ENCODE results near the gene GASK1A.

GASK1A gene

DNA sequence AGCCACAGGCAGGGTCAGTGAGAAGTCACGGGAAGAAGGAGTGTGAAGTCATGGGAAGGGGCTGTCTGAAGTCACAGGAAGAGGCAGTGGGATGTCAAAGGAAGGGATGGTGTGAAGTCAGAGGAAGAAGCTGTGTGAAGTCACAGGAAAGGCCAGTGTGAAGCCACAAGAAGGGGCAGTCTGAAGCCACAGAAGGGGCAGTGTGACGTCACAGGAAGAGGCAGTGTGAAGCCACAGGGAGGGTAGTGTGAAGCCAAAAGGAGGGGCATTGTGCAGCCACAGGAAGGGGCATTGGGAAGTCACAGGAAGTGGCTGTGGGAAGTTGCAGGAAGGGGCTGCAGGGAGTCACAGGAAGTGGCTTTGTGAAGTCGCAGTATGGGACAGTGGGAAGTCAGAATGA is 35.1 kb downstream of the GASK1A start:
- no peak for DNase-seq (ENCODE audit: low spot score)

DNA sequence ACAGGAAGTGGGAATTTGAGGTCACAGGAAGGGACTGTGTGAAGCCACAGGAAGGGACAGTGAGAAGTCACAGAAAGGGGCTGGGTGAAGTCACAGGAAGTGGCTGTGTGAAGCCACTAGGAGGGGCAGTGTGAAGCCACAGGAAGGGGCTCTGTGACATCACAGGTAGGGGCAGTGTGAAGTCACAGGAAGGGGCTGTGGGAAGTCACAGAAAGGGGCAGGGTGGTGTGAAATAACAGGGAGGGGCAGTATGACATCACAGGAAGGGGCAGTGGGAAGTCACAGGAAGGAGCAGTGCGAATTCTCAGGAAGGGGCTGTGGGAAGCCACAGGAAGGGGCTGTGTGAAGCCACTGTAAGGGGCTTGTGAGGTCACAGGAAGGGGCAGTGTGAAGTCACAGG is 35.8 kb downstream of the GASK1A start:
- DNase-seq (ENCODE audit: low spot score) = no peak

DNA sequence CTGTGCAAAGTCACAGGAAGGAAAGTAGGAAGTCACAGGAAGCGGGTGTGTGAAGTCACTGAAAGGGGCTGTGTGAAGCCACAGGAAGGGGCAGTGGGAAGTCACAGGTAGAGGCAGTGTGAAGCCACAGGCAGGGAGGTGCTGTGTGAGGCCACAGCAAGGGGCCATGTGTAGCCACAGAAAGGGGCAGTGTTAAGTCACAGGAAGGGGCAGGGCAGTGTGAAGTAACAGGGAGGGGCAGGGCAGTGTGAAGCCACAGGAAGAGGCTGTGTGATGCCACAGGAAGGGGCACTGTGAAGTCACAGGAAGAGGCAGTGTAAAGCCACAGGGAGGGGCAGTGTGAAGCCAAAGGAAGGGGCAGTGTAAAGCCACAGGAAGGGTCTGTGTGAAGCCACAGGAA is 36.5 kb downstream of the GASK1A start:
- DNase-seq (ENCODE audit: low spot score) = no peak

DNA sequence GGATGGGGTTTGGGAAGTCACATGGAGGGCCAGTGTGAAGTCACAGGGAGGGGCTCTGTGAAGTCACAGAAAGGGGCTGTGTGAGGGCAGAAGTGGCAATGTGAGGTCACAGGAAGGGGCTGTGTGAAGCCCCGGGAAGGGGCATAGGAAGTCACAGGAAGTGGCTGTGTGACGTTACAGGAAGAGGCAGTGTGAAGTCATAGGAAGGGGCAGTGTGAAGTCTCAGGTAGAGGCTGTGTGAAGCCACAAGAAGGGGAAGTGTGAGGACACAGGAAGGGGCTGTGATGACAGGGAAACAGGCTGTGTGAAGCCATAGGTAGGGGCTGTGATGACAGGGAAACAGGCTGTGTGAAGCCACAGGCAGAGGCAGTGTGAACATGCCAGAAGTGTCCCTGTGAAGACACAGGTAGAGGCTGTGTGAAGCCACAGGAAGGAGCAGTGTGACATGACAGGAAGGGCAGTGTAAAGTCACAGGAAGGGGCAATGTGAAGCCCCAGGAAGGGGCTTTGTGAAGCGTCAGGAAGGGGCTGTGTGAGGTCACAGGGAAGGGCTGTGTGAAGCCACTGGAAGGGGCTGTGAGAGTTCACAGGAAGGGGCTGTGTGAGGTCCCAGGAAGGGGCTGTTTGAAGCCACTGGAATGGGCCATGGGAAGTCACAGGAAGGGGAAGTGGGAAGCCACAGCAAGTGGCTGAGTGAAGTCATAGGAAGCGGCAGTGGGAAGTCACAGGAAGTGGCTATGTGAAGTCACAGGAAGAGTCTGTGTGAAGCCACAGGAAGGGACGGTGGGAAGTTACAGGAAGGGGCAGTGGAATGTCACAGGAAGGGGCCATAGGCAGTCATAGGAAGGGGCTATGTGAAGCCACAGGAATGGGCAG is 37.1 kb downstream of the GASK1A start:
- no peak for DNase-seq (ENCODE audit: low spot score)

DNA sequence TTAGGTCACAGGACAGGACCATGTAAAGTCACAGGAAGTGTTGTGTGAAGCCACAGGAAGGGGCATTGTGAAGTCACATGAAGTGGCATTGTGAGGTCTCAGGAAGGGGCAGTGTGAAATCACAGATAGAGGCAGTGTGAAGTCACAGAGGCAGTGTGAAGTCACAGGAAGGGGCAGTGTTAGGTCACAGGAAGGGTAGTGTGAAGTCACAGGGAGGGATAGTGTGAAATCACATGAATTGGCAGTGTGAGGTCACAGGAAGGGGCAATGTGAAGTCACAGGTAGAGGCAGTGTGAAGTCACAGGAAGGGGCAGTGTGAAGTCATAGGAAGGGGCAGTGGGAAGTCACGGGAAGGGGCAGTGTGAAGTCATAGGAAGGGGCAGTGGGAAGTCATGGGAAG is 37.9 kb downstream of the GASK1A start:
- no peak for DNase-seq (ENCODE audit: low spot score)

DNA sequence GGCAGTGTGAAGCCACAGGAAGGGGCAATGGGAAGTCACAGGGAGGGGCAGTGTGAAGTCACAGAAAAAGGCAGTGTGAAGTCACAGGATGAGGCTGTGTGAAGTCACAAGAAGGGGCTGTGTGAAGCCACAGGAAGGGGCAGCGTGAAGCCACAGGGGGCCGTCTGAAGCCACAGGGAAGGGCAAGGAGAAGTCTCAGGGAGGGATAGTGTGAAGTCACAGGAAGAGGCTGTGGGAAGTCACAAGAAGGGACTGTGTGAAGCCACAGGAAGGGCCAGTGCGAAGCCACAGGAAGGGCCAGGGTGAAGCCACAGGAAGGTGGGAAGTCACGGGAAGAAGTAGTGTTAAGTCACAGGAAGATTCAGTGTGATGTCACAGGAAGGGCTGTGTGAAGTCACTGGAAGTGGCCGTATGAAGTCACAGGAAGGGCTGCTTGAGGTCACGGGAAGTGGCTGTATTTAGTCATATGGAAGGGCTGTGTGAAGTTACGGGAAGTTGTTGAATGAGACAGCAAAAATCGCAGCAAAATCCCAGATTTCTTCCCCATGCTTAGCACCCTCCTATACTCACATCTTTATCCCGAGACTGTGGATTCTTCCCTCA is 38.6 kb downstream of the GASK1A start:
- no peak for DNase-seq (ENCODE audit: low spot score)

DNA sequence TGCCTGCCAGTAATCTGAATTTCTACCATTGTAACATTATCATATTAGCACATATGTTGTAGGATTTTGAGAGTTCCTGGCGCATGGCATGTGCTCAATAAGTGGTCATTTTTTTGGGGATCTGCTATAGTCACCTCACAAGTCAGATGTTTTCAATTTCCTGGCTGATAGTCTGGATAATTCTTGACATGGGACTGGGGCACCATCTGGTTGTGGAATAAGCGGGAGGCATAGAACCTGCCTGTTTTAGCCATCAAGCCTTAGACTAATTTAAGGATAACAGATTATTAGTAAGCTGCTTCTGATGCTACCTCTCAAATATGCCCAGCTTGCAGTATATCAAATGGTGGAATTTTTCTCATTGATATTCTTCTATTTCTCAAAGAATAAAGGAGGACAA is 39.1 kb downstream of the GASK1A start:
- no peak for DNase-seq (ENCODE audit: low spot score)

DNA sequence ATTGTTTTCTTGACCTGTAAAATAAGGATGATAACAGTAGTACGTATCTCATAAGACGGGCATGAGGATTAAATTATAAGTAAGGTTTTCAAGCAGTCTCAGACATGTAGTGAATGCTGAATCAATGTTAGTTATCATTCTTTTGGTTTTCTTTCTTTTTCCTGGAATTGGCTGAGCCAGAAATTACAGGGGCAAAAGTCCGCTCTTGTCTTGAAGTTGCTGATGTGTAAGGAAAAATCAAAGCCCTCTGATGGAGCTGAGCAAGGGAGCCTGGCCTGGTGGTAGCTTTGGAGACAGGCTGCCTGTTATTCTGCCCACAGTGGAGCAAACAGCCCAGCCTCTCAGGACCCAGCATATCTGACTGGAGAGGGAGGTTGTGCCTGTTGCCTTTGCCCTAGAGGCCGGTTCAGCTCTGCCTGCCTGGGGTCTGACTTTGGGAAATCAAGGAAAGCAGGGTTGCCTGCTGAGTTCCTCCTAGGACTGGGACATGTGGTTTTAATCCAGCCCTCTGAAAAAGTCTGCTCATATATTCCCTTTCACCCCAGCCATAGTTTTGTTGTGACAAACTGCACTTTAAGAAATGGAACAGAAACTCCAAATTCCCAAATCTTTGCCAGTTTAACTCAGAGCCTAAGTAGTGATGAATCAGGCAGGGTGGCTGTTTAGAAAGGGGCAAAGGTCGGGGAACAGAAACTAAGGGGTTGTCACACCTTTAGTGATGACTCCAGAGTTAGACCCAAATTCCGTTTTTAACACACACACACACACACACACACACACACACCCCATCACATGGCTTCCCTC is 40.1 kb downstream of the GASK1A start:
- no peak for DNase-seq (ENCODE audit: low spot score)

DNA sequence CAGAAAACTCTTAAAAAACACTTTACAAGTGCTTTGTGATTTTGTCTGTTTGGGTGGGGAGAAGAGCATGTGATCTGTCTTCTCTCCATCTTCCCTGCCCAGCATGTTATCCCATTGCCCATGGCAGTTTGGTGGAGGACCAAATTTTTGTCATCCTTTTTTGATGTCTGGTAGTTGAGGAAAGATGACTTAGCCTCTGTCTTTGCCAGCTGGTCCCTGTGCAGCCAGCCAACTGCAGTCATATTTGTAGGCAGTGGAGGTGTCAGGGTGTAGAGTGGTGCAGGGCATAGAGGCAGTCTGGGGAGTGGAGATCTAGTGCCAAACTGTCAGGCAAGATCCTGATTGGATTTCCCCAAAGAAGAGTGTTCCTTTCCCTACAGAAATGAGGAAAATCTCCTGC is 40.7 kb downstream of the GASK1A start:
- DNase-seq (ENCODE audit: low spot score) = no peak

DNA sequence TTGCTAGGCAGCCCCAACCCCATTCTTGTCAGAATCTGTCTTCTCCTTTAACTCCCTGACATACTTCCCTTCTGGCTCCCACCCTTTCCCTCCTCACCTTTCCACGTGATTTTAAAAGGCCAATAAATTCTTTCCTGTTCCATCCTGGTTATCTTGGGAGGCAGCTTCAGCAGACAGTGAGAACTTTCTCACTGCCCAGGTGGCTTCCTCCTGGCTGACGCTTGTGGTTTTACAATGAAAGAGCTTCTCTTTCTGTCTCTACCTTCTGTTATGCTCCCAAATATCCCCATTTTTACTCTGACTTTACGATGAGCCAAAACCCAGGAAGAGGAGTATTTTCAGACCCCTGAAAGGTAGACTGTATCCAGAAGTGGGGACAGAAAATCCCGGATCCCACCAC is 42.1 kb downstream of the GASK1A start:
- no peak for DNase-seq (ENCODE audit: low spot score)

DNA sequence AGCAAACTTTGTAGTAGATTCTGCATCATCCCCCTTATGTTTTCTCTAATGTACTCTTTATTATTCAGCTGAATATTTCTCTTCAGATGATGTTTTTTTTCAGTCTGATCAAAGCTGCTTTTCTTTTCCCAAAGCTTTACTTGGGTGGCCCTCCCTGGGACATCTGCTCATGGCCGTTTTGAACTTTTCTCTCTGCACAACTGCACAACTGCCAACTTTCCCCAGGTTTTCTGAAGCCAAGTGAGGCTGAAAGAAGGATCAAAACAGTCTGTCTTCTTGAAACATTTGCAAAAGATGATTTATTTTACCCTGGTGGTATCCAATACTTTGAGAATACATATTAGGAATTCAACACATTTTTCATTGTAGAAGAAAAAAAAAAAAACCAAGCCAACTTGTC is 43.0 kb downstream of the GASK1A start:
- no peak for DNase-seq (ENCODE audit: low spot score)

DNA sequence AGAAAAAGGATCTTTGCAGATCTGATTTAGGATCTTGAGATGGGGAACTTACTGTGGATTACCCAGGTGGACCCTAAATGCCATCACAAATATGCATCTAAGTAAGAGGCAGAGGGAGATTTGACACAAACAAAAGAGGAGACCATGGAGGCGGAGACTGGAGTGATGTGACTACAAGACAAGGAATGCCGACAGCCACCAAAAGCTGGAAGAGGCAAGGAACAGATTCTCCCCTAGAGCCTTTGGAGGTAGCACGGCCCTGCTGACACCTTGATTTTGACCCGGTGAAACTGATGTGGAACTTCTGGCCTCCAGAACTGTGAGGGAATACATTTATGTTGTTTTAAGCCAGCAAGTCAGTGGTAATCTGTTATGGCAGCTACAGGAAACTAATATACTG is 44.0 kb downstream of the GASK1A start:
- DNase-seq (ENCODE audit: low spot score) = no peak

DNA sequence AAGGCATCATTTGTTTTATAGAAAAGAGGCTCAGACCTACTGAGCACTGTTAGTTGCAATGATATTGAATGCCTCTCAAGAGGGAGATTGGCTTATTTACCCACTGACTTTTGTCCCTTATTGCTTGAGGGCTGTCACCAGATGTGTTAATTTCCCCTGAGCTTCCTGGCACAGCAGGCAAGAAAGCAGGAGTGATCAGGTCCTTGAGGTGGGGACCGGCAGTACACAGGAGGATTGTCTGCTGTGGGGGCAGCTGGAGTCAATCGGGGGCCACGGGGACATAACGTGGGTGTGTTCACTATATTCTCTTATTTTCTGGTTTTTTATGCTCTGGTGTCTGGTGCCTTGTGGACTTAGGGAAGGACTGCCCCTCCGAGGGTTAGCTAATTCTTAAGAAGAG is 44.6 kb downstream of the GASK1A start:
- DNase-seq (ENCODE audit: low spot score) = no peak

DNA sequence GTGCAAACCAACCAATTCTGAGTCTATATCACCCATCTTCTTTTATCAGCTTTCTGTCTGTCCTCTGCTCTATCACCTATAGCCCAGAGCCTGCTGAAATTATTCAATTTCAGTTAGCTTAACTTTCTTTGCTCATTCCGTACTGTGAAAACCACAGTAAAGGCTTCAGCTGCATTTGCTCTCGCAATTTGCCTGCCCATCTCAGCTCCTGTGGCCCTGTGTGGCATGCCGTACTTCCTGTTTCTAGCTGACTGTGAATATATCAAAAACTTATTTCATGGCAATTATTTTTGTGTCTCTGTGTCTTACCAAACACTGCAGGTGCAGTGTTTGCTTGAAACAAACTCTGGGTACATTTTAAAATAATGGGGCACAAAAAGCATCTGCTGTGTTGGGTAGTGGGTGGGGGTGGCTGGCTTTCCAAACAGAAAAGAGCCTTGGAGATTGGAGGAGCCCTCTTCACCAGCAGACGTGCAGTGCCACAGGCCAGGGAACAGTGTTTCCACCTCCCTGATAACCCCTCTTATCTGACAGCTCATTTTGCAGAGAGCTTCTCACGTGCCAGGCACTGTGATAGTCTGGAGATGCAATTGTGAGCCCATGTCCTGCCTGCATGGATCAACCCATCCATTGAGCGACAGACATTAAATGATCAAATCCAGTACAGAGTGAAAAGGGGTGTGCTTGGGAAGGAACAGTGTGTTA is 45.2 kb downstream of the GASK1A start:
- DNase-seq (ENCODE audit: low spot score) = no peak

DNA sequence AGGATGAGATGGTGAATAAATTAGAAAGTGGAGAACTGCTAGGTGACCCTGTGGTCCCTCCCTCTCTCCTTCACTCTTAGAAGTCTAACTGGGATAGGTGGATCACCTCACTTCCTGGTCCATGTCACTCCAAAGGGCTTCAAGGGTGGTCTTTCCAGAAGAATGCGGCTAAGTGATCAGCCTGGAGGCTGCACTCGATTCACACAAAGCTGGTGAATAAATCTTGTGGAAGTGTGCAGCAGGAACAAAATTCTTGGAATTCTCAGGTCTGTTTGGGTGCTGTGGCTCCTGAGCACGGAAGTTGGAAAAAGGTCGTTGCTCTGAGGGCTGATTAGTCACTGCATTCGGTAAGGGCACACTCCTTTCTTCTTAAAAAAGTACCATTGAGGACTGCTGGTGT is 46.3 kb downstream of the GASK1A start:
- no peak for DNase-seq (ENCODE audit: low spot score)

DNA sequence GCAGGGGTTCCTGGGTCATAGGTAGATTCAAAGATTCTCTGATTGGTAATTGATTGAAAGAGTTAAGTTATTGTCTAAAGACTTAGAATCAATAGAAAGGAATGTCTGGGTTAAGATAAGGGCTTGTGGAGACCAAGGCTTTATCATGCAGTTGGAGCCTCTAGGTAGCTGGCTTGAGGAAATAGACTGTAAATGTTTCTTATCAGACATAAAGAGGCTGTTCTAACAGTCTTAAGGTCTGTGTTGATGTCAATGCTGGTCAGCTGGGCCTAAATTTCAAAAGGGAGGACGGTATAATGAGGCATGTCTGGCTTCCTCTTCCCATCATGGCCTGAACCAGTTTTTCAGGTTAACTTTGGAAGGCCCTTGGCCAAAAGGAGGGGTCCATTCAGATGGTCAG is 48.9 kb downstream of the GASK1A start:
- no peak for DNase-seq (ENCODE audit: low spot score)

DNA sequence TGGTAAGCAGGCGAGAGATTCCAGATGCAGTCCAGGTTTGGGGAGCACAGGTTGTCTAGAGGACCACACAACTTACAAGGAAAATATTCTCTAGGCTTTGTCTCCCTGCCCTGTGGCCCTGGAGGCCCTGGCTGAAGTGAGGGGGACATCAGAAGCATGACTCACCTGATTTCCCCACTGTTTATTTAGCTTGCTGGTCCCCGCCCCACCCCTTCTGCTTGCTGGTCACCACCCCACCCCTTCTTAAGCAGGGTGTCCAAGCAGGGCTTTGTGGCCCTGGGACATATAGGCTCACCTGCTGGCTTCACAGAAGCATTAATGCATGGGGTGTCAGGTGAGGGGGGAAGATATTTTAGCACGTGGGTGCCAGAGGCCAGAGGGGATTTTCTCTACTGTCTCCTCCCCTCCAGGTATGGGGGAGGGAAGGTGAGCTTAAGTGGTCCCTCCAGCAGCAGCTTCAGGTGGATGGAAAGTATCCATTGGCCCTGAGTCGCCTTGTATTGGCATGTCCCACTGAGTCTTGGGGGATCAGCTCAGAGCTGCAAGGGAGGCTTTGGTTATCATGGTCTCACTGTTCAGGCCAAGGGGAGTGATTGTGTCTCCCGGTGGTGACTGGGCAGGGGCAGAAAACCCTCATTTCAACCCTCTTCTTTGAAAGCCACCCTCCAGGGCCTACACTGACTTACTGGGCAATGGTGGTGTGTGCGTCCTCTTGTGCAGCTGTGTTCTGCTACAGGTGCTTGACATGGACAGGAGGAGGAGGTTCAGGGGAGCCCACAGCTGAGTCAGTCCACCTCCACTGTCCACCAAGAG is 49.8 kb downstream of the GASK1A start:
- no peak for DNase-seq (ENCODE audit: low spot score)

DNA sequence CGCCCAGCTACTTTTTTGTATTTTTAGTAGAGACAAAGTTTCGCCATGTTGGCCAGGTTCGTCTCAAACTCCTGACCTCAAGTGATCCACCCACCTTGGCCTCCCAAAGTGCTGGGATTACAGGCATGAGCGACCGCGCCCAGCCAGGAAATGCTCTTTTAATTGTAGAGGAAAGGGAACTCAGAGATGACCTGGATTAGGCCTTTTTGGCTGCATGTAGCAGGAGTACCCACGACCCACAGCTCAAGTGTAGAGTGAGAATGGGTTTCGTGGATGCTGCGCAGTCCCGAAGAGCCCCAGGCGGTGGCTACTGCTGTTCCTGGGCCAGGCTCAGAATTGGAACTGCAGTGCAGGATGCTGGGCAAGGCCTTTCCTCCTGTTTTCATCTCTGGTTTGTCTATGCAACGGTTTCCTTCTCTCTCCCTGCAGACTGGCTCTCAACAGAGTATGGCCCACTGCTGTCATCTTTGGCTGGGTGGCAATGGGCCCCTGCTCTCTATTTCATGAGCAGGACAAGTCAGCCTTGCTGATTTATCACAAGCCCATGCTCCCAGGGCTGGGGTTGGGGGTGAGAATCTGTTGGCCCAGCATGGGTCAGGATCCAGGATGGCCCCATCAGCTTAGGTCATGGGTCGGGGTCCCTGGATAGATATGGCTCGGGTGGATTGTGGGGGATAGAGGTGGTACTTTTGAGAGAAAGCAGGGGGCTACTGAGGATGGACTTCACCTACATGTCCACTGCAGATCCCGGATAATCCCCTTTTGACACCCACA is 51.2 kb downstream of the GASK1A start:
- DNase-seq (ENCODE audit: low spot score) = no peak

DNA sequence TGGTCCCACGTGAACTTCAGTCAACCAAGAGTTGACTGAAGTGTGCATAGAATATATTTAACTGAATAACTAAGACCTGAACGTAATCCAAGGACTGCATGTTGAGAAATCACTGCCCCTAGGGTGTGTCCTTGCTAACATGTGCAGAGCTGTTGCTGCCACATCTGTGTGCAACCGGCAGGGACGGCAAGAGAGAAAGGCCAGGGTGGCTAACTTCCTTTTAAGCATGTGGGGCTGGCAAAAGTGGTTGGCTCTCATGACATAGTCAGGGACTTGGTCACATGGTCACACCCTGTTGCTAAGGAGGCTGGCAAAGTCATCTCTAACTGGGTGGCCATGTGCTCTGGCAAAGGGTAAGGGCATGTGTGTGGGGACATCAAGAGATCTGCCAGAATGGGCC is 52.4 kb downstream of the GASK1A start:
- no peak for DNase-seq (ENCODE audit: low spot score)

DNA sequence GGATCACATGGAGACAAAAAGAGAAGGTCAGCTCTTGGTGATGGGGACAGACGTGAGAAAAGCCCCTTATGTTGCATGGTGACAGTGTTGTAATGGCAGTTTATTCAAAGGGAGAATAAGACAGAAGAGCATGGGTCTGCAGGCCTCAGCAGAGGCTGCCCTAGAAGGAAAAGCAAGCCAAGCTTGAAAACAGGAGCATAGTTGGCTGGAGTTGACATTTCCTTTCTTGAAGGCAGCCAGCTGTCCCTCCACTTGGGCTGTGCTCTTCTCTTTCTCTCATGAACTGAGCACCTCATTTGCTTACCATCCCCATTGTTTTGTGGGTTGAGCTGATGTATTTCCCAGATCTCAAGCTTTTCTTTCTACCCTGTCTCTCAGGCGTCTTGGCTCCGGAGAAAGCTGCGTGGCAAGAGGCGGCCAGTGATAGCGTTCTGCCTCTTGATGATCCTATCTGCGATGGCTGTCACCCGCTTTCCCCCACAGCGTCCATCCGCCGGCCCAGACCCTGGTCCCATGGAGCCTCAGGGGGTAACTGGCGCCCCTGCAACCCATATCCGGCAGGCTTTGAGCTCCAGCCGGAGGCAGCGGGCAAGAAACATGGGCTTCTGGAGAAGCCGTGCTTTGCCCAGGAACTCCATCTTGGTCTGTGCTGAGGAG is 52.9 kb downstream of the GASK1A start:
- DNase-seq (ENCODE audit: low spot score) = no peak

All from hematopoietic multipotent progenitor cell treated with erythropoietin and hydrocortisone succinate and interleukin-3 and kit ligand, for 15 days (in vitro differentiated cells).